Urothelium cell line (cell line): ENCODE data around the gene AHSG.

Experiments
- DNase-seq: peaks from one replicate; pipeline ENCODE4 v3.0.0; 2011; ENCODE audit warnings: low spot score, mixed read lengths
- FAIRE-seq: peaks from 2 replicates; lab custom pipeline; 2011; peaks lifted over from hg19 to GRCh38; lab: Jason Lieb, UNC

AHSG gene

GRCh38 chr3:186592682-186593081 lies 20.2 kb upstream of the AHSG start:
- no peak for FAIRE-seq

DNA sequence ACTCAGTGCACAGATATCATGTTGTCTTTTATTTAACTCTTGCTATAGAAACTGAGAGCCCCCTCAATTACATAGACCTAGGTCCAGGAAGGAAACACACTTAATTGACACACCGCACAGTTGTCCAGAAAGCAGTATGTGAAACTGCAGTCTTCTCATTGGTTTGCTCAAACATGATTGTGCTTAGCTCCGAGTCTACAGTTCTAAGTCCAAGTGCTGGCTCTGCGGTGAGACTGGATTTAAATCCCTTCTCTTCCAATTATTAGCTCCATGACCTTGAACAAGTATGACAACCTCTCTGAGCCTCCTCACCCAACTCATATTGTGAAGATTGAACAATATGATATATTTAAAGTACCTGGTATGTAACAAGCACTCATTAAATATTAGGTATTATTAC lies 19.0 kb upstream of the AHSG start:
- DNase-seq (no peak), FAIRE-seq (no peak)

More at GRCh38 chr3:186592682-186593081, 20.2 kb upstream of the AHSG start:
- DNase-seq, result no peak

GRCh38 chr3:186594591-186595113 lies 18.2 kb upstream of the AHSG start:
- DNase-seq, result no peak

GRCh38 chr3:186596568-186597287 lies 16.1 kb upstream of the AHSG start:
- FAIRE-seq, result no peak
- DNase-seq, result no peak

More at GRCh38 chr3:186594591-186595113, 18.2 kb upstream of the AHSG start:
- no peak for FAIRE-seq

GRCh38 chr3:186598108-186598784 lies 14.6 kb upstream of the AHSG start:
- DNase-seq (peak; percentile 77), FAIRE-seq (peak; percentile 86)

DNA sequence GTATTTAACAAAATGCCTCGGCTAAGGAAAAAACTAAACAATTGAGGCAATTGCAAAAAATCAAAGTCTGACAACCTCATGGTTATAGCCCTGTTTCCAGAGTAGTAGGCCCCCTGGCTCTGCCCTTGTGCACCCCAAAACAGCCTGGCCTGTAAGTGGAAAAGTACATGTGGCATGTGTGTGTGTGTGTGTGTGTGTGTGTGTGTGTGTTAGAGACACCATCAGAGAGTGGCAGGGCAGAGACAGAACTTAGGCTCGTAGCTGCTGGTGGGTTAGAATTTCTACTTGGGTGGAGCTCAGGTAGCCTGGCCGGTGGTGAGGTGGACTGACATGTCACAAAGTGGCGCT lies 14.1 kb upstream of the AHSG start:
- FAIRE-seq (no peak), DNase-seq (no peak)

DNA sequence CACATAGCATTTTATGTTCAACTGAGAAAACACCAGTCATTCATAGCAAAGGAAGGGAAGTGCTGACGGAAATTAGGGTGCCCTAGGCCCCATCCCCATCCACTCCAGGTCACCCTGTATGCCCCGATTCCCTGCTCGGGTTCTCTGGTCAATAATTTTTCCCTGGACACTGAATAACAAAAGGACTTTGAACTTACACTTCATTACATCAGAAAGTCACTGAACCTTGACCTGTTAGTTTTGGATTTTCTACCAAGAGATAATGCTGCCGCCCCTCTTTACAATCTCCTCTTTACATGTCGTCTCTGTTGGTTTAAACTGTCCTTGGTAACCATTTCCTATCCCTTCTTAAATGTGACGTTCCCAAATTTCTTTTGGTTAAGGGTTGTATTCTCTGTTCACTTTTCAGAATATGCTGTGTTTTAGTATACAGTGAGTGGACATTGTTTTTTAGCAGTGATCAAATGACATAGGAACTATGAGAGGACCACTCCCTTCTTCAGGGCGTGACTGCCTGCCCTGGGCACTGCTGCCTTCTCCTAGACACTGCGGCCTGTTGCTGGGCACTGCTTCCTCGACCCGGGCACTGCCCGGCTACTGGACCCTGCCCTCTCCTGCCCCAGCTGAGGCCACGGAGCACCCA lies 13.6 kb upstream of the AHSG start:
- FAIRE-seq, result no peak

GRCh38 chr3:186599785-186600166 lies 13.1 kb upstream of the AHSG start:
- DNase-seq, result no peak
- no peak for FAIRE-seq

More for the DNA sequence above, 13.6 kb upstream of the AHSG start:
- DNase-seq, result no peak

GRCh38 chr3:186600896-186601295 lies 12.0 kb upstream of the AHSG start:
- no peak for FAIRE-seq

GRCh38 chr3:186603159-186603558 lies 9.7 kb upstream of the AHSG start:
- FAIRE-seq (no peak), DNase-seq (no peak)

More at GRCh38 chr3:186600896-186601295, 12.0 kb upstream of the AHSG start:
- DNase-seq, result no peak

- no peak for FAIRE-seq
- no peak for DNase-seq
Measured at GRCh38 chr3:186605078-186605477, 7.8 kb upstream of the AHSG start.

DNA sequence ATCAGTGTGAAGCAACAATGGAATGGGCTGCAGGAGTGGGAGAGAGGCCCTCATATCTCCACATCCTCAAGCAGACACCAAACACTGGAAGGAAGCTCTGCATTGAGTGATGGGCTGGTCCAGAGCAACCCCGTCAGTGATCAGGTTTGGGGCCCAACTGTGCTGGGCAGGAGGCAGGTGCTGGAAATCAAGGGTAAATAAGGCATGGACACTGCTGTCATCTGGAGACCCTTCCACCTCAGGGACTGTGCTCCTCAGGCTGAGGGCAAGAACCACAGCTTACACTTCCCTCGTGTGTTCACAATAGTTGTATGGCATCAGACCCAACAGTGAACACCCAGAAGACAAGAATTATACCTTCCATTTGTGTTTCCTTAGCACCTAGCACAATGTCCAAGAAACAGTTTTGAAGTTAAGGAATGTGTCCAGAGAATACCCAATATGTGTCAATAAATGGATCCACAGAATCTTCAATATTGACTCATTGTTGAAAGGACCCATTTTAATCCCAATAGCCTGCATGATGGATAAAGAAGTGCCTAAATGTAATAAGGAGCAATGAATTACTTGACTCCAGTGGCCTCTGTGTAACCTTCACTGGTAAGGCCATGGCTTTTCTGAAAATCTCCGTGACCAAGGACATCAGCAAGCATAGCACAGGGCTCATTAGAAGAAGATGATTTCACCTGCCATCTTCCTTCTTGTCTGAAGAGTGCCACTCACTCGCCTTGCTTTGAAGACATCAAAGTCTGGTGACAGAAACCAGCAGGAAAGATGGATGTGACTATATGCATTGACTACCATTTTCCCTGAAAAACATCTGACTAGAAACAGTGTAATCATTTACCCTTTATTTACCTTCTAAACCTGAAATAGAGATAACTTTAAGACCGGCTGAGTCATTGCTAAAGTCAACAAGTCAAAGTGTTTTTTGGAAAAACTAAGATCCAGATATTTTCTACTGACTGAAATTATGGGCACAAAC lies 7.0 kb upstream of the AHSG start:
- no peak for FAIRE-seq

GRCh38 chr3:186608624-186609215 lies 4.1 kb upstream of the AHSG start:
- FAIRE-seq (no peak), DNase-seq (no peak)

More for the DNA sequence above, 7.0 kb upstream of the AHSG start:
- no peak for DNase-seq

DNA sequence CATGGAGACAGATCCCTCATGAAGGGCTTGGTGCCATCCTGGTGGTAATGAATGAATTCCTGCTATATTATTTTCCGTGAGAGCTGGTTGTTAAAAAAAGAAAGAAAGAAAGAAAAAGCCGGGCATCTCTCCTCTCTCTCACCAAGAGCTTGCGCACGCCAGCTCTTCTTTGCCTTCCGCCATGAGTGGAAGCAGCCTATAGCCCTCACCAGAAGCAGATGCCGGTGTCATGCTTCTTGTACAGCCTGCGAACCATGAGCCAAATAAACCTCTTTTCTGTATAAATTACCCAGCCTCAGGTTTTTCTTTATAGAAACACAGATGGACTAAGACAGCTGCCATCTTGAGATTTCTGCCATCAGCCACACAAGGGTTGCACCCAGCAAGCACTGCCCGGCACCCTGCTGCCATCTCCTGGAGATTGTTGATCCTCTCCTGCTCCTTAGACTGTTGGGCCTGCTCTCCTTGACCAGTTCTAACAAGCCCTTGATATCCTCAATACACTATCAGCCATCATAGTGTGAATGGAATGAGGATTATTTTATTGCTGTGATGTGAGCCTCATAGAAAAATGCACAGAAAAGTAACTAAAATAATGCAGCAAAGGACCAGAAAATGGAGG lies 3.5 kb upstream of the AHSG start:
- no peak for FAIRE-seq
- no peak for DNase-seq

GRCh38 chr3:186612065-186612464 lies 795 bp upstream of the AHSG start:
- DNase-seq (no peak), FAIRE-seq (no peak)

DNA sequence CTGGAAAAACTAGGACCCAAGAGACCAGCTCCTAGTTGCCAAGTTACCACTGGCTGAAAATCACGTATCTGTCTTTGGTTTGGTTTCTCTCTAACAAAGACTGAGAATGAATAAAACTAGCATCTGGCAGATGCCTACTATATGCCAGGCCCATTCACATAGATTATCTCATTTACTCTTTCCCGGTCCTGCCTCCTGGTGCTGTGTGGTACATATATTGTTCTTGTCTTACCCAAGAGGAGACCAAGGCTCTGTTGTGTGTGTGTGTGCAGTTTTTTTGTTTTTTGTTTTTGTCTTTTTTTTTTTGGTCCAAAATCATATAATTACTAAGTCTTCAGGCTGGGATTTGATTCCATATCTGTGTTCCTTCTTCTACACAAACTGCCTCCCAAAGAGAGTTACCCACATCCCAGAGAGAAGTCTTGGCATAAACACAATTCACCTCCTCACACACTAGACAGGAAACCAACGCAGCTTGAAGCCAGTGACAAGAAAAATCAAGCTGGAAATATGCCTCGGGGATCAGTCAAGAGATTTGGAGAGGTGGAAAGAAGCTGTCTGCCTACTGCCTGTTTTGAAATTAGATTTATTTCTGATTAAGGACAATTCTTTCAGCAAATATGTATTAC lies 891 bp downstream of the AHSG start:
- DNase-seq (no peak), FAIRE-seq (no peak)

GRCh38 chr3:186614266-186614596 lies 1.4 kb downstream of the AHSG start:
- FAIRE-seq (no peak), DNase-seq (no peak)

- FAIRE-seq (peak; percentile 85), DNase-seq (peak; percentile 86)
Measured at GRCh38 chr3:186614597-186615483, 2.0 kb downstream of the AHSG start.

- FAIRE-seq, result no peak
Measured at GRCh38 chr3:186616299-186616617, 3.4 kb downstream of the AHSG start.

More at GRCh38 chr3:186616299-186616617, 3.4 kb downstream of the AHSG start:
- no peak for DNase-seq
